ENCODE measurements around the gene AKT2.

AKT2 gene

GRCh38 chr19:40216013-40216776 lies 69.0 kb downstream of the AKT2 start:
- no peak for DNase-seq

GRCh38 chr19:40214936-40215335 lies 70.2 kb downstream of the AKT2 start:
- DNase-seq = no peak

GRCh38 chr19:40213882-40214570 lies 71.1 kb downstream of the AKT2 start:
- no peak for DNase-seq

- no peak for DNase-seq
These were observed 71.8 kb downstream of the AKT2 start for GRCh38 chr19:40213251-40213829.

- DNase-seq = no peak
These were observed 74.3 kb downstream of the AKT2 start for GRCh38 chr19:40210889-40211288.

GRCh38 chr19:40208602-40209001 lies 76.5 kb downstream of the AKT2 start:
- no peak for DNase-seq

GRCh38 chr19:40205760-40206159 lies 79.4 kb downstream of the AKT2 start:
- DNase-seq = no peak

- no peak for DNase-seq
These were observed 80.8 kb downstream of the AKT2 start for GRCh38 chr19:40204381-40204780.

- DNase-seq = no peak
These were observed 84.6 kb downstream of the AKT2 start for GRCh38 chr19:40200341-40201099.

- DNase-seq = no peak
These were observed 86.7 kb downstream of the AKT2 start for GRCh38 chr19:40198272-40198990.

- DNase-seq = no peak
These were observed 91.6 kb downstream of the AKT2 start for GRCh38 chr19:40193587-40193849.

- no peak for DNase-seq
These were observed 92.2 kb downstream of the AKT2 start for GRCh38 chr19:40192758-40193586.

GRCh38 chr19:40191836-40192646 lies 93.1 kb downstream of the AKT2 start:
- no peak for DNase-seq

GRCh38 chr19:40190891-40191835 lies 94.0 kb downstream of the AKT2 start, which contains the start of gene MAP3K10:
TSS of gene MAP3K10 (plus strand) at chr19:40191426. CDS start at chr19:40192032, 606 bp downstream.
- DNase-seq = peak; percentile 54

GRCh38 chr19:40184273-40184672 lies 100.9 kb downstream of the AKT2 start:
- DNase-seq = no peak
